HG02678 (cell line): ENCODE measurements around the gene TEX22.

Experiments used
- ATAC-seq: cut with Tn5 transposase; IDR thresholded peaks from one replicate; pipeline ENCODE4 v1.9.1; 2021; ENCODE audit warnings: mild to moderate bottlenecking, moderate library complexity; ENCODE audit not compliant: unreplicated experiment

The TEX22 gene

DNA sequence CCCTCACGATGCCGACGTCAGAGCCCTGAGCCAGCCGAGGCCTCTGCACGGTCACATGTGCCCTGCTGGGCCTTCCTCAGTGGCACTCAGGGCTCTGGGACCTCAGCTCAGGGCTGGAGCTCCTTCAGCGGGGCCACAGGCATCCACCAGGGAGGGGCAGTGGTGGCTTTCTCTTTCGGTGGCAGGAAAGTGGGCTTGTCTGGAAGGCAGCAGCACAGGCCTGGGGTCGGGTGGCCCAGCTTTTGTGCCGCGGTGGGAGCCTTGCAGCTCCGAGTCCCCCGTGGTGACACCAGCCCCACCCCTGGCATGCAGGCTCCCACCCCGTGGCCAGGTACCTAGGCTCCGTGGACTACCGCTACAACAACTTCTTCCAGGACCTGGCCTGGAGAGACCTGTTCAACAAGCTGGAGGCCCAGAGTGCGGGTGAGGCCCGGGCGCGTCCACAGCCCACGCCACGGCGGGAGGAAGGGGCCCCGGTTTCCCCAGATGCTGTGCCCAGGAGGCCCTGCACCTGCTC lies 14.2 kb upstream of the TEX22 start:
- no peak for ATAC-seq

DNA sequence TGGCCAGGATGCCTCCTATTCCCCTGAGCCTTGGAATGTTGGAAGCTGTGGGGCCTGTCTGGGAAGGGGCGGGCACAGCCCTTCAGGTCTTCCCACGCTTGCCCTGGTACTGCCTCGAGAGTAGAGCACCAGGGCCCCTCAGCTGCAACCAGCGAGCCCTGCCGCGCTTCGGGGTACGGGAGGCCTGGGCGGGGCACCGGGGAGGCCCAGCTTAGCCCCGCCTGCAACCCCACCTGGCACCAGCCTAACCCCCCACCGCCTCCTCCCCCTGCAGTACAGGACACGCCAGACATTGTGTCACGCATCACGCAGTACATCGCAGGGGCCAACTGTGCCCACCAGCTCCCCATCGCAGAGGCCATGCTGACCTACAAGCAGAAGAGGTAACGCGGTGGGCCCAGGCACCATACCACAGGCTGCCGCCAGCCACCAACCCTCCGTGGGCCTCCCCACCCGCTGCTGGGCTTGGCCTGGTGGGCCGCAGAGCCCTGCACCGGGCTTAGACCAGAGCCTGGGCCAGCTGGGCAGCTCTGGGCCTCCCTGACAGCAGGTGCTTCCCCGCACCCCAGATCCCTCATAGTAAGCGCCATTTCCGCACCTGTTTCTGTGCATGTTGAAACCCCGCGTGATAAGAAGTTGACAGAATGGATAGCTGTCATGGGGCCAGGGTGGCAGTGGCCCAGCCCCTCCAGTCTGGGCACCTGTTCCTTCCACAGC lies 13.6 kb upstream of the TEX22 start:
- no peak for ATAC-seq

DNA sequence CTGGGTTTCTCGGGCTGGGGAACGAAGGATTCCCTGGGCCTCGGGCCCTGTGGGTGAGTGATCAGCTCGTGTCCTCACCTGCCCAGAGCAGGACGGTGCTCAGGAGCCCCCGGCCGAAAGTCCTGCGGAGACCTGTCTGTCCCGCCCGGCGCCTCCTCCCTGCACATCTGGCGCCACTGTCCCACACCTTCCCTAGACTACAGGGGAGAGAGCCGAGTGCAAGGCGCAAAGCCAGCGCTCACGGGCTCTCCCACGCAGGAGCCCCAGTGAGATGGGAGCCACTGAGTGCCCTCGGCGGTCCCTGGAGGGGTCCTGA lies 13.1 kb upstream of the TEX22 start:
- no peak for ATAC-seq

DNA sequence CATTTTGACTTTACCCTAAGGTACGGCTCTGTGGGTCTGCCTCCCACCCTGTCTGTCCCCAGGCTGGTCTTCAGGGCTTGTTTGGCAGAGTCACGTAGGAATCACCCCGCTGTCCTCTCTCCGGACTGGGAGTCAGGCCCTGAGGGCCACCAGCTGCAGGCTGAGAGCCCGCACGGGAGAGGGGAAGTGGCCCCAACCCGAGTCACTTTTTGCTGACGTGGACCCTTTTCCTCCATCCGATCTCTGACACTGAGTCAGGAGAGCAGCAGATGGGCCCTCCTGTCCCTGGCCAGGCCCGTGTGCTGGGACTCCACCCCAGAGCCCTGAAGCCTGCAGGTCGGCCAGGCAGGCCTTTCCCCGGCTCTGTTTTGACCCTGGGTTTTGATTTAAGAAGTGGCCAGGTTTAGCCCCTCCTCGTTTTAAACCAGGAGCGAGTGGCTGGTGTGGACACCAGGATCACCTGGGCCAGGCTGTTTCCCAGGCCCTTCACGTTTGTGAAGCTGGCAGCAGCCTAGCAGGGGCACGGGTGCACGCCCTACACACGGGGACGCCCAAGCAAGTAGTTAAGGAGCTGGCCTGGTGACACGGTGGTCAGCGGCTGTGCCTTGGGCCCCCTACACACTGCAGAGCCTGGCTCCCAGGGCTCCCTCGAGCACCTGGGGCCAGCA lies 12.5 kb upstream of the TEX22 start:
- ATAC-seq, result no peak

DNA sequence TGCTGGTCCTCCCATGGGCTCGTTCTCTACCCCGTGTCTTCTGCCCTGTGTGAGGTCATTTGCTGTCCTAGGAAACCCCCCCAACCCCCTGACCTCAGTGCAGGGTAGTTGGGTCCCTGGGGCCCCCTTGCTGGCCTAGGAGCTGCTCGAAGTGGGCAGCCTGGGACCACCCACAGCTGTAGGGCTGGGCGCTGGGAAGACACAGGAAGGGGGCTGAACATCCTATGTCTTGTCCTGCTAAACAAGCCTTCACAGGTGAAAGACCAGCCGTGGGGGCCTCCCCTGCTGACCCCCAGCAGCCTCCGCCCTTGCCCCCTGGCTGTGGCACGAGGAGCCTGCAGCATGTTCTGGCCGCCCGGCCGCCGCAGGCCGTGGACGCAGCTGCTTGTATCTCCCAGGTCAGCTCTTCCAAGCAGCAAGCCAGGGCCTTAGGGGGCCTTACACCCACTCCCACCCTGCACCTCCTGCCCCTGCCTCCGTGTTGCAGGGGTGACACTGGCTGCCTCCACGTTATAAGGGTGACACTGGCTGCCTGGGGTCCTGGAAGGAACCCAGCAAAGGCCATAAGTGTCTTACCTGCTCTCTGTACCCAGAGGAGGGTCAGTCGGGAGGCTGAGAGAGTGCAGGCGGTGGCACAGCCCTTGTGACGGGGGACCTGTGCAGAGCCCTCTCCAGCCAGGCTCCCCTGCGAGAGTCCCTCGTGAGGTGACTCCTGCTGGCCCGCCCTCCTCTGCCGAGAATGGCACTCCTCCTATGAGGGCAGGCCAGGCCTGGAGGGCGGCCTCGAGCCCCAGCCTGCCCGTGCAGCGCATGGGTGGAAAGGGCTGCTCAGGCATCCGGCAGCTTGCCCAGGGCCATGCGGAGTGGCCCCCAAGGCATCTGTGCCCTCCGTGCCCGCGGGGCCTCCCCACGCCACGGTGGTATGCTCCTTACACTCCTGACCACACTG lies 11.5 kb upstream of the TEX22 start:
- ATAC-seq, result no peak

DNA sequence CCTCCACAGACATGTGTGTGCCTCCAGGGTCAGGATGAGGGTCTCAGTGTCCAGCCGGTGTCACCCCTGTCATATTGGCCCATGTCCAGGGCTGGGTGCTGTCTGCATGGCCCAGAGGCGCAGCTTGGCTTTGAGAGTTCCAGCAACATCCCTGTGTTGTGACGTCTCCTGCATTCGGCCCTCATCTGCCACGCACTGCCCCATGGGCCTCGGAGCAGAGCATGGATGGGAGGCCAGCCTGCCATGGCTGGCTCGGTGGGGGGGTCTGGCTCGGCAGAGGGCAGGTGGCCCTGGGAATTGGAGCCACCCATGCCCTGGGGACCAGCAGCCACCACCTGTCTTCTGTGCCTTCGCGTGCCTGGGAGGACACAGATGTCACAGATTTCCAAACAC lies 10.8 kb upstream of the TEX22 start:
- ATAC-seq, result no peak

DNA sequence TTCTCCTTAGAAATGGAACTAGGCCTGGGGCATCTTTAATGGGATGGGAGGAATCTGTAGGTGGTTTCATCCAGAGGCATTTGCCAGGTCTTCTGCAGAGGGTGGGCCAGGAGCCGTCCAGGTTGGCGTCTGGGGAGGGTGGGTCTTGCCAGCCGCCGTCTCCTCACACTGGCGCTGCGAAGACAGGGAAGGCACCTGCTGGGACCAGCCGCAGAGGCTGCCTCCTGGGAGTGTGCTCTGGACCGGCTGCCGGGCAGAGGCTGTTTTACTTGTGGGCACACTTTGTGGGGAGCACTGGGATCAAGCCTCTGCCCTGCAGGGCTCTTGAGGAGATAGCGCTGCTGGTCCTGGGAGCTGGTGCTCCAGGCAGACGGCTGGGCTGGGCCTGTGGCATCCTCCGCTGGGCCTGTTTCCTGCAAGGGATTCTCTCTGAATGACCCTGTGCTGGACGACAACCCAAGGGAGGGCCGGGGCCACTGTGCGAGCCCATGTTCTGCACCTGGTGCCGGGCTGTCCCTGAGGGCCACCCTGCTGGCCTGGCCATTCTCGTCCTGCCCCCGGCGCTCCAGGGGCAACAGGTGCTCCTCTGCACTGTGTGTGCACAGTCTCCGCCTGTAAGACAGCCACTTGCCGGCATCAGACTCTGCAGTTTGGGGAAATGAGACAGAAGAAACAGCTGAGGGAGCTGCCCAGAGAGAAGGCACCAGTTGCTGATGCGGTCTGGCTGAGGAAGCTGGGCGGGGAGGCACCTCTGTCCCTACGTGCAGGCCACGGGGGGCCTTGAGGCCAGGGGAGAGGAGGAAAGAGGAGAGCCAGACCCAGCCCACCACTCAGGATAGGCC lies 10.0 kb upstream of the TEX22 start:
- ATAC-seq, result no peak

DNA sequence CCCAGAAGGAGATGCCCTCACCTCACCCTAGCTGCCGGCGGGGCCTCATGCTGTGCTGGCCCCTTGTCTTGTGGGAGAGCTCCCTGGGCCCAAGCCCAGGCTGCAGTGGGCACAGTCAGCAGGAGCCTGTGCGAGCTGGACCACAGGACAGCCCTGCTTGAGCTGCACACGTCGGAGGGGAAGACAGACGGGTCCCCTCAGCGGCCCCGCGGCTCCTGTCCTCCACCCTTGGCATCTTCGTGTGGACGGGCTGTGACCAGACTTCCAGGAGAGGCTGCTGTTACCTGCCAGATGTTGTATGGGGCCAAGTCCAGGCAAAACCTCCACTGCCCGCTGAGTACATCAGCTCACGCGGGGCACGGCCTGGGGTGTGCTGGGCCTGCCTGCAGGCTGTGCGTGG lies 9.4 kb upstream of the TEX22 start:
- ATAC-seq, result no peak

DNA sequence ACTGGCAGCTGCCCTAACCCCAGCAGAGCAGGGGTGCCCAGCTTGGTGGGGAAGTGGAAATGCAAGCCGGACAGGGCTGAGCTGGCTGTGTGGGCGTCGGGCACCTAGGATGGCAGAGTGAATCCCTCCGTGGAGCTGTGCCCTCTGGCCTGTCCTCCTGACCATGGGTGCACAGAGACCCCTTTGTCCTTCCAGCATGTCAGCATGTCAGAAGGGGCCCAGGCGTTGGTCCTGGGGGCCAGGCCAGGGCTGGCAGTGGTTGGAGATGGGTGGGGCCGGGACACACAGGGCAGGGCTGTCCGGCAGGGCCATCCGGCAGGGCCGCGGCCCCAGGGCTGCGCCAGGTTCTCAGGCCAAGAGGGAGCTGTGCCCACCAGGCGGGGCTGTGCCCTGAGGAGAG lies 8.8 kb upstream of the TEX22 start:
- ATAC-seq, result no peak

DNA sequence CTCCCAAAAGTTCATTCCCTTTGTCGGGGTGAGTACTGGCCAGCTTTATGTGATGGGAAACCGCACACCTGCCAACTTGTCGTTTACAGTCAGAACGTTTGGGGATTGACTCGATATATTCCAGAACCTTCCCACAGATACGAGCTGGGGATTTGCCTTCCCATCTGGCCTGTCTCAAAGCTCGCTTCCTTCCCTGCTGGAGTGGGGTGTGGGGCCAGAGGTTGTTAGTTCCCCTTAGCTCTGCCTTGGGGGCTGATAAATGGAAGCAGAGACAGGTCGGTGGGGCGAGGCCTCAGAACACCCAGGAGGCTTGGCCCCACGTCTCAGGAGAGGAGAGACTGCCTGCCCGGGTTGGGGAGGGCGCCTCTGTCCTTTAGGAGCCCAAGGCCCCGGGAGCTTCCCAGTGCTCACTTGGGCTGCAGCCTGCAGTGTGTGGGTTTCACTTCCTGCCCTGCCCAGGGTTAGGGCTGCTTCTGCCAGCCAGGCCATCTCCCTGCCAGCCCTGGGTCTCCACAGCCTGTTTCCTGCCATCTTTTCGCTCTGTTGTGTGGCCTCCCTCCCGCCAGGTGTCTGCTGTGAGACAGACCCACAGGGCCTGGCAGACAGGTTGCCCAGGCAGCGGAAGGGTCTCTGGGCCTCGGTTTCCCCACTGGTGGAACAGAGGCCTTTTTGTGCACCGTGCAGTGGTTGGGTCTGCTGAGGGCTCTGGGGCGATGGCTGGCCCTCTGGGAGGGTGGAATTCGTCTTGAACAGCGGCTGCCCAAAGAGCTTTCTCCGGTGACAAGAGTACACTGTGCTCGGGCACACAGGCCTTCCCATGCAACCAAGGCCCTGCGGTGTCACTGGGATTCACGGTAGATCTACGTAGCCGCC lies 8.1 kb upstream of the TEX22 start:
- no peak for ATAC-seq

DNA sequence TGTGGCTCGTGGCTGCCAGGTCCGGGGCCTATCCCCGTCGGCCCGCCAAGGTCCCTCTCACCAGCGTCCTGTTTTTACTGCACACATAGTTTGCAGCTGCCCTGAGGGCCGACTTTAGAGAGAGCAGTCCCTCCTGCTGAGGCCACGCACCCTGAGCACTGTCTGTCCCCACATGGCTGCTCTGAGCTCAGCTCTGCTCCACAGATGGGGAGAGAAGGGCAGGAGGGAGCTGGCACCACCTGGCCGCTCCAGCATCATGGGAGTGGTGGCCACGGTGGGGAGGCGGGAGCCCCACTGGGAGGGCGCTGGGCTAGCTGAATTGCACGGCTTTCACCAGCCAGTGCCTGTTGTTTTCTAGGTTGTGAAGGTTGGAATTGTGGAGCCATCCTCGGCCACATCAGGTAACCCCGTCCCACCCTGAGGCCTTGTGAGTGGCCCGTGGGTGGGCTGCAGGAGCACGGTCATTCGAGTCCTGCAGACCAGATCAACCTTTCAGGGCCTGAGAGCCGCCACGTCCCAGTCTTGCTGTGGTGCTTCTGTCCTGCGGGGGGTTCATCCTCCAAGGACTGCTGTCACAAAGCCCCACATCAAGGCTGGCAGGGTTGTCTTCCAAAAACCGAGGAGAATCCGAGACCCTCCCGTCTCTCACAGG lies 7.4 kb upstream of the TEX22 start:
- ATAC-seq, result no peak

DNA sequence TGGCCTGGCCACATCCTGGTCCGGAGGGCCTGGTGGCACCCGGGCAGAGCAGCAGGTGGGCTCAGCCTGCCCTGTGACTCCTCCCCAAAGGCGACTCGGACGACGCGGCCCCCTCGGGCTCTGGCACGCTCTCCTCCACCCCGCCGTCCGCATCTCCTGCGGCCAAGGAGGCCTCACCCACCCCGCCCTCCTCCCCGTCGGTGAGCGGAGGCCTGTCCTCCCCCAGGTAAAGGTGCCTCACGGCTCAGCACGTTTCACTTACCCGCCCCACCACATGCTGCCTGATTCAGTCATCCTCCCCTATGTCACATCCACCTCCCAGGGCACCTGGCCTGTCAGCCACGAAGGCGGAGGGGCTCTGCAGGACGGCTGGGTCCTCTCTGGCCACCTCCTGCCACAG lies 6.8 kb upstream of the TEX22 start:
- no peak for ATAC-seq

DNA sequence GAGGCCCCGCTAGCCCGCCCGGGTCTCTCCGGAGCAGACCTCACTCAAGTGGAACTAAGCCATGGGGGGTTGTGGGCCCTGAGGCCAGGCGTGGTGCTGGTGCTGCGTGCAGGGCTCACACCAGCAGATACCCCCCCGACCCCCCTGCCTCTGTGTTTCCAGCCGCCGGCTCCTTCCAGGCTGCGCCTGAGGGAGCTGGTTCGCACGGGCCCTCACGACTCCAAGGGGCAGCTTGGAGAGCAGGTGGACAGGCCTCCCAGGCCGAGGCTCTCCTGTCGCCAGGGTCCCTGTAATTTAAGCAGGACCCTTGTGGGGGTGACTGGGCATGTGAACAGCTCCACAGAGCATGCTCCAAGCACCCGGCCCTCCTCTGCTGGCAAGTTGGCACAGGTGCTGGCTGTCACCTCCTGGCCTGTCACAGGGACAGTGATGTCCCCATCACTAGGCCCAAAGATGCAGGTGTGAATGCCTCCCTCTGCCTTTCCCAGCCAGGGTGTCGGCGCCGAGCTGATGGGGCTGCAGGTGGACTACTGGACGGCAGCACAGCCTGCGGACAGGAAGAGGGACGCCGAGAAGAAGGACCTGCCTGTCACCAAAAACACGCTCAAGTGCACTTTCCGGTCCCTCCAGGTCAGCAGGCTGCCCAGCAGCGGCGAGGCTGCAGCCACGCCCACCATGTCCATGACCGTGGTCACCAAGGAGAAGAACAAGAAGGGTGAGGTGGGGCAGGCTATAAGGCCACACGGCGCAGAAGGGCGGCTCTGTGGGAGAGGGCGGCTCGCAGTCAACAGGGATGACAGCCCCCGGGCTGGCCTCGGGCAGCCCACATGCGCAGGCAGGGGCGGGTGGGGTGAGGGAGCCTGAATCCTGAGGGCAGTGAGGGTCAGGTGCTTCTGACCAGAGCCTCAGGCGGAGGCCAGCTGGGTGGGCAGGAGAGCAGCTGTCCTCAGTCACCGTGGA lies 5.9 kb upstream of the TEX22 start:
- ATAC-seq, result no peak

DNA sequence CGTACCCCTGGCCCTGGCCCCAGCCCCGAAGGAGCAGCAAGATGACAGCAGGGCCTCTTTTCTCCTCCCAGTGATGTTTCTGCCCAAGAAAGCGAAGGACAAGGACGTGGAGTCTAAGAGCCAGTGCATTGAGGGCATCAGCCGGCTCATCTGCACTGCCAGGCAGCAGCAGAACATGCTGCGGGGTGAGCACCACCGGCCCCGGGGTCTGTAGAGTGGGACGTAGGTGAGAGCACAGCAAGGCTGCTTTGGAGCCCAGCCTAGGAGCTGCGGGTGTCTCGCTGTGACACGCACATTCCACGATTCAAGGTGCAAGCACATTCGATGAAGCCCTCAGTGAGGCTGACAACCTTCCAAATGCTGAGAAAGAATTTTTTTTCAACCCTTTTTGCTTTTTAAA lies 5.2 kb upstream of the TEX22 start:
- no peak for ATAC-seq

DNA sequence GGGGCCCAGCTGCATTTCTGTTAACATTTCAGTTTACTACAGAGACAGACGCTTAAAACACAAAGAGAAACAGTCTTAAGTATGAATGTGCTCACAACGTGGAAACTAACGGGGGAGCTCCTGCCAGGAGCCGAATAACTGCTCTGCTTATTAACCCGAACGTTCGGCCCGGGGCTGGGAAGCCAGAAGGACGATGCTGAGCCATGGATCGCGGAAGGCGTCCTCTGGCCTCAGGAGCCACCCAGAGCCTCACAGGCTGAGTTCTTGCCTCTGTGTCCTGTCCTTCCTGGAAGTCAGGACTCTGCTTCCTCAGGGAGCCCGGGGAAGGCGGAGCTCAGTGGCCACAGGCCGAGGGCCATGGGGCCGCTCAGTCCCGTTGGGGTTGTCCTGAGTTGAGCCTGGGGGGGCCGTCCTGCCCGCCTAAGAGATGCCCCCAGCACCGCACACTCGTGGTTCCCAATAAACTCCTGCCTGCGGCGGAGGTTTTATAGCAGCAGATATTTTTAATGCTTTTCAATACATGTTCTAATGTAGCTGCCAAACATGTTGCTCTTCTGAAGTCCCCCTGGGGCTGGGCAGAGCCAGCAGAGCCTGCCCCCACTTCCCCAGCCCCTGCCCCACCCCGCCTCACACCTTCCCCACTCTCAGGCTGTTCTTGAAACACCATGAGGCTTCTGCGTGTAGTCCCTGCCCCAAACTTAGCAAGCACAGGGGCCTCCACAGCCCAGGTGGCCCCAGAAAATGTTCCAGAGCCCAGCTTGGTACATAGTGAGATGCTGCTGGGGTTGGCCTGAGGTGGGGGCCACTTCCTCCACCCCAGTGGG lies 3.4 kb upstream of the TEX22 start:
- no peak for ATAC-seq

DNA sequence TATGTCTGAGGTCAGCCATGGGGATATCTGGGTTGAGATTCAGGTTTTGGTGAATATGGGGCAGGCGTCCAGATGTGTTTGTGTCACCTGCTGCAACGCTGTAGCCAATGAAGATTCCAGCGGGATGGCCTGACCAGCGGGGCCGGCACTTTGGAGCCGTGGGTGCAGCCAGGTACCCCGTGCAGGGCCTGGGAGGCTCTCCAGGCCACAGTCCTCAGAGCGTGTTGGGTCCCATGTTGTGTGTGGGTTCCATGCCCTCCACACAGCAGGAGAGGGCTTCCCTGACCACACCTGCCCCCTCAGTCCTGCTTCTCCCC lies 2.8 kb upstream of the TEX22 start:
- ATAC-seq, result no peak

DNA sequence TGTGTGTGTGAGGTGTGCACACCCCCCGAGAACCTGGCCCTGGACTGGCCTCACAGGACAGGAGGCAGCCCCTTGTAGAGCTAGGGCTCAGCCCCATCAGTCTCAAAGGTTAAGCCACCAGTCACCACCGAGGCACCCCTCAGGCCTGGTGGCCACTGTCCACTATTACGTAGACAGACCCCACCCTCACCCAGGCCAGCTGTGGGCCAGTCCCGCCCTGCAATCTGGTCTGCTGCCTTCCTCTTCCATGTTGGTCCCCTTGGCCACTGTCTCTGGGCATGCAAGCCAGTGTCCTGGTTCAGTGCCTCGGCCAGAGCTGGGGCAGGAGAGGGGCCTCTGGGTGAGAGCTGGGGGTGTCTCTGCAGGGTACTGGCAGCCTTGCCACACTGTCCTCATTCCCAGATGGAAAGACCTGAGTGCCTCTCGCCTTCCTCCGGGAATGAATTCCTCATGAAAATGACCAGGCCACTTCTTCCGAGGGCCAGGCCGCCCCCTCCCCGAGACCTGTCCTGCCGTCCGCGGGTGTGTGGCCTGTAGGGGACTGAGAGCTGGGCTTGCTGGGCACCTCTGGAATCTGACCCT lies 897 bp upstream of the TEX22 start:
- no peak for ATAC-seq
